Adrenal gland (tissue), 5 donors: ENCODE measurements around the gene UBR1.

Experiments
- CTCF ChIP-seq, 6 experiments: fragments of 450-650 bp in 4 of 6; fragments of 200-600 bp in 2 of 6; sonication (generic) in 1 of 6; IDR thresholded peaks; 1 replicate in 5 of 6; 2 replicates in 1 of 6; pipeline versions ENCODE4 v1.5.1 to v1.8.0; 2016 to 2021; ENCODE audit warnings: antibody characterized with exemption in 6 of 6, mild to moderate bottlenecking in 2 of 6, moderate library complexity in 1 of 6
- POLR2A ChIP-seq, 2 donors: fragments of 450-650 bp; IDR thresholded peaks; one replicate each; pipeline ENCODE4 v1.6.1; 2017; ENCODE audit warnings: antibody characterized with exemption in 2 of 2, mild to moderate bottlenecking in 2 of 2, moderate library complexity in 1 of 2
- donor health status: DM: no; HTN: no; CAD: no.

DNA sequence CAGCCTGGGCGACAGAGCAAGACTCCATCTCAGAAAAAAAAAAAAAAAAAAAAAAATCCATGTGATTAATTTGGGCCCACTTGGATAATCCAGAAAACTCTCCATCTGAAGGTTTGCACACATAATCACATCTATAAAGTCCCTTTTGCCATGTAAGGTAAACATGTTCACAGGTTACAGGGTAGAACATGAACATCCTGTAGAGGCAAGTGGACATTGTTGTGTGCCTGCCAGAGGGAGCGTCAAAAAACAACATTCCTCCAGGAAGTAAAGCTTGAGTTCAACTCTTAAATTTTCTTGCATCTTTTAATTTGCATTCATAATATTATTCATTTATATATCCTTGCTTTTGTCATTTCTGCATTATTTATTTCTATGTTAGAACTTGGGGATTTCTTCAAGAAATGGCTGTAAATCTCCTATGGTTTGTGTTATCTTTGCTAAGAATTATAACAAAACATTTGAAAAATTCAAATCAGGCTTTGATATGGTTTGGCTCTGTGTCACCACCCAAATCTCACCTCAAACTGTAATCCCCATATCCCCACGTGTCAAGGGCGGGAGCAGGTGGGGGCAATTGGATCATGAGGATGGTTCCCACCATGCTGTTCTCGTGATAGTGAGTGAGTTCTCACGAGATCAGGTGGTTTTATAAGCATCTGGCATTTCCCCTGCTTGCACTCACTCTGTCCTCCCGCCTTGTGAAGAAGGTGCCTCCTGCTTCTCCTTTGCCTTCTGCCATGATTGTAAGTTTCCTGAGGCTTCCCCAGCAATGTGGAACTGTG is 173.9 kb downstream of the UBR1 start:
- TF ChIP-seq POLR2A (IDR thresholded peaks at IDR 0.05) (no peak), CTCF (IDR thresholded peaks at IDR 0.05) (no peak)
